IPS-15b (cell line): ENCODE results near the gene PPIP5K1.
"Not testable (repeated sequence)": the region's sequence is repeated elsewhere in the genome, so short reads cannot be mapped to it uniquely, and the experiment has no call there.

ENCODE experiments used
- H3K27me3 ChIP-seq: one replicate; pipeline ENCODE4 v1.6.1; 2013; ENCODE audit warnings: low read length; ENCODE audit not compliant: control insufficient read depth, insufficient read depth
- H3K36me3 ChIP-seq: one replicate; pipeline ENCODE4 v1.6.1; 2013; ENCODE audit warnings: low read length; ENCODE audit not compliant: control insufficient read depth, insufficient read depth
- H3K4me1 ChIP-seq: one replicate; pipeline ENCODE4 v1.6.1; 2013; ENCODE audit warnings: mild to moderate bottlenecking, low read length; ENCODE audit not compliant: control insufficient read depth, insufficient read depth
- H3K4me3 ChIP-seq: one replicate; pipeline ENCODE4 v1.5.1; 2013; ENCODE audit warnings: low read depth, low read length
- H3K9ac ChIP-seq: one replicate; pipeline ENCODE4 v1.6.1; 2013; ENCODE audit warnings: low read depth, mild to moderate bottlenecking, low read length
- H3K9me3 ChIP-seq: one replicate; pipeline ENCODE4 v1.6.1; 2013; ENCODE audit warnings: mild to moderate bottlenecking, low read length; ENCODE audit not compliant: control insufficient read depth, insufficient read depth

Gene PPIP5K1

DNA sequence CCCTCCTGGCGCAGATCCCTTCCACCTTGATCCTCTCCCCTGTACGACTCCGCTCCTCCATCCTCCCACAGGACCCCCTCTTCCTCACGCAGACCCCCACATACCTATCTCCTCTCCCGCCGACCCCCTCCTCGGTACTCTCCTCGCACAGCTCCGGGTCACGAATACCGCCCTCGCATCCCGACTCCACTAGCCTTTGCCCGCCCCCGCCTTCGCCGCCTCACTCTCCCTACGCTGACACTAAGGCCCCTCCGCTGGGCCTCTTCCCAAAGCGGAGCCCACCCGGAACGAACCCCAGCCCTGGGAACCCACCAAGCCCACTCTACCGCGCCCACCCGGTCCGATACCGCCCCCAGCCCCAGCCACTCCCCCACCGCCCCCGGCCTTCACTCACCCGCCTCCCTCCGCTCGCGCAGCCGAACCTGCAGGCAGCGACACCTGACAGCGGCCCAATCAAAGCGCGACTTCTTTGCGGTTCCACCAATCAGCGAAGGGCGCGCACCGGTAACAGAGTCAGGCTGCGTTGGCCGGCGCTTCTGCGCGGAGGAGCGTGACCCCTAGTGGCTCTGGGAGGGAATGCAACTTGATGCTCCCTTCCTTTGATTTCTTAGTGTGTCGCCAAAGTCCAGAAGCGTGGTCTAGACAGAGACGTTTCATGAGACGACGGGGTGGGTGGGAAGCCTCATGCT, at the start of gene PPIP5K1:
Gene PPIP5K1, minus strand, starts transcription at position 431 of the 689 bp plus-strand sequence. CDS start 5,704 bp downstream, outside the sequence.
- H3K27me3 ChIP-seq, H3K36me3 ChIP-seq: not testable (repeated sequence)

GRCh38 chr15:43638464-43639204, 48.6 kb upstream of the PPIP5K1 start:
- H3K36me3 ChIP-seq, H3K9ac ChIP-seq, H3K4me1 ChIP-seq, H3K9me3 ChIP-seq, H3K4me3 ChIP-seq, H3K27me3 ChIP-seq: not testable (repeated sequence)

More for the DNA sequence above, at the start of gene PPIP5K1:
- not testable (repeated sequence) for H3K4me1 ChIP-seq, H3K4me3 ChIP-seq, H3K9me3 ChIP-seq, H3K9ac ChIP-seq

- not testable (repeated sequence) for H3K4me3 ChIP-seq, H3K27me3 ChIP-seq, H3K9me3 ChIP-seq, H3K4me1 ChIP-seq, H3K9ac ChIP-seq, H3K36me3 ChIP-seq
Observed at GRCh38 chr15:43626937-43627336, 36.9 kb upstream of the PPIP5K1 start.

- H3K9ac ChIP-seq: no peak overlapping the region
- no peaks in the 10 kb centered on the region for H3K4me1 ChIP-seq
- H3K27me3 ChIP-seq: no peaks in the 10 kb centered on the region
- H3K36me3 ChIP-seq: no peaks in the 10 kb centered on the region
- no peaks in the 10 kb centered on the region for H3K9me3 ChIP-seq
- H3K4me3 ChIP-seq: no peak overlapping the region
Observed at GRCh38 chr15:43625106-43625505, 35.1 kb upstream of the PPIP5K1 start.

GRCh38 chr15:43622068-43622799, 32.2 kb upstream of the PPIP5K1 start:
- not testable (repeated sequence) for H3K9ac ChIP-seq, H3K9me3 ChIP-seq, H3K36me3 ChIP-seq

DNA sequence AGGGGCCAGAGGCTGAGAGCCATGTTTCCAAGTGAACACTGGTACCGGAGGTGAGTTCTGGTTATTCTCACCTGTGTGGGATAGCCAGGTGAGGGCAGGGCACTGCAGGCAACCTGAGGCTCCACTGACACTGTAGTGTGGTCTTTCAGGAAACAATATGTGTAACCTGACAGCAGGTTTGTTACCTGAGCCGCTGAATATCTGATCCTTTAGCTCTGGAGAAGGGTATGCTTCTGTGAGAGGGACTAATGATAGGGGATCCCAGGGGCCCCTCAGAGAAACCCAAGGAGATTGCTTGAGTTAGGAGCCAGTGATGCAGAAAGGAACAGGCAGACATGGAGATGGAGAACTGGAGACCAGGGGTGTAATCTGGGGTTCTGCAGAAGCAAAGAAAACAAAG, 28.7 kb upstream of the PPIP5K1 start, which contains the start of gene STRC:
Gene STRC, minus strand, starts transcription at position 101 of the 400 bp plus-strand sequence. Its CDS starts 78 bp downstream, at position 23.
- not testable (repeated sequence) for H3K9me3 ChIP-seq, H3K4me1 ChIP-seq, H3K36me3 ChIP-seq, H3K4me3 ChIP-seq, H3K9ac ChIP-seq, H3K27me3 ChIP-seq

More at GRCh38 chr15:43622068-43622799, 32.2 kb upstream of the PPIP5K1 start:
- not testable (repeated sequence) for H3K4me1 ChIP-seq, H3K4me3 ChIP-seq, H3K27me3 ChIP-seq

DNA sequence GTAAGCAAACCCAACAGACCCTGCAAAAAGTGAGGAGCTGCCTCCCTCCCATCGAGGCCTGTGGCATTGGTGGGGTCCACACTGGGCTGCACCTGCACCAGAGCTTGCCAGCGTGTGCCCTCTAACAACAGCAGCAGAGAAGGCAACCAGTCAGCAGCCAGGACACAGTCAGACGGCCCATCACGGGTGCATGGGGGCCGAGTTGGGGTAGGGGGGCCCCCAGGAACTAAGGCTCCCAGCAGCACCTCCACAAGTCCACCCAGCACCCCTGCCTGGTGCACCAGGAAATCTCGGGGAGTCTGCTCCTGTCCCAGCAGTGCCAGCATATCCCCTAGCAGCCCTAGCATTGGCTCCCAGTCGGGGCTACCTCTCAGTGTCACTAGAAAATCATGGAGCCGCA, 27.7 kb upstream of the PPIP5K1 start:
- H3K4me1 ChIP-seq, H3K27me3 ChIP-seq, H3K9me3 ChIP-seq, H3K36me3 ChIP-seq, H3K4me3 ChIP-seq, H3K9ac ChIP-seq: not testable (repeated sequence)

GRCh38 chr15:43602233-43602632, 12.2 kb upstream of the PPIP5K1 start:
- H3K9ac ChIP-seq, H3K27me3 ChIP-seq, H3K4me1 ChIP-seq, H3K36me3 ChIP-seq, H3K9me3 ChIP-seq, H3K4me3 ChIP-seq: not testable (repeated sequence)

DNA sequence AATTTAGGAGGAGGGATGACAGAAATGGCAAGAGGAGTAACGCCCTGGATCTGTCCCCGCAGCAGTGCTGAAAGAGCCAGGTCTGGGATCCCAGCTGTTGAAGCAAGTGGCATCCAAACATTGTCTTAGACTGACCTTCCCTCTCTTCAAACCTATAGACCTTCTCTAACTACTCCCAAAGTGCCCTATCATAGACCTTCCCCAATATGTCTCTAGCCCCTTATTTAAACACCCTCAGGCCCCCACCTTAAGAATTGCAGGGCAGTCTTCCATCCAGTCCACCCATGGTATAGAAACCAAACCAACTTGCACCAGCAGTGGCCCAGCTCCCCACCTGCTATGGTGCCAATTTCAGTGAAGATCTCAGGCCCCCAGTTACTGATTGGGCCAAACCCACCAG, 10.2 kb upstream of the PPIP5K1 start:
- not testable (repeated sequence) for H3K4me1 ChIP-seq, H3K36me3 ChIP-seq, H3K9me3 ChIP-seq, H3K9ac ChIP-seq, H3K4me3 ChIP-seq, H3K27me3 ChIP-seq

GRCh38 chr15:43599131-43599530, 9.1 kb upstream of the PPIP5K1 start:
- not testable (repeated sequence) for H3K9ac ChIP-seq, H3K4me3 ChIP-seq, H3K9me3 ChIP-seq, H3K4me1 ChIP-seq, H3K36me3 ChIP-seq, H3K27me3 ChIP-seq

DNA sequence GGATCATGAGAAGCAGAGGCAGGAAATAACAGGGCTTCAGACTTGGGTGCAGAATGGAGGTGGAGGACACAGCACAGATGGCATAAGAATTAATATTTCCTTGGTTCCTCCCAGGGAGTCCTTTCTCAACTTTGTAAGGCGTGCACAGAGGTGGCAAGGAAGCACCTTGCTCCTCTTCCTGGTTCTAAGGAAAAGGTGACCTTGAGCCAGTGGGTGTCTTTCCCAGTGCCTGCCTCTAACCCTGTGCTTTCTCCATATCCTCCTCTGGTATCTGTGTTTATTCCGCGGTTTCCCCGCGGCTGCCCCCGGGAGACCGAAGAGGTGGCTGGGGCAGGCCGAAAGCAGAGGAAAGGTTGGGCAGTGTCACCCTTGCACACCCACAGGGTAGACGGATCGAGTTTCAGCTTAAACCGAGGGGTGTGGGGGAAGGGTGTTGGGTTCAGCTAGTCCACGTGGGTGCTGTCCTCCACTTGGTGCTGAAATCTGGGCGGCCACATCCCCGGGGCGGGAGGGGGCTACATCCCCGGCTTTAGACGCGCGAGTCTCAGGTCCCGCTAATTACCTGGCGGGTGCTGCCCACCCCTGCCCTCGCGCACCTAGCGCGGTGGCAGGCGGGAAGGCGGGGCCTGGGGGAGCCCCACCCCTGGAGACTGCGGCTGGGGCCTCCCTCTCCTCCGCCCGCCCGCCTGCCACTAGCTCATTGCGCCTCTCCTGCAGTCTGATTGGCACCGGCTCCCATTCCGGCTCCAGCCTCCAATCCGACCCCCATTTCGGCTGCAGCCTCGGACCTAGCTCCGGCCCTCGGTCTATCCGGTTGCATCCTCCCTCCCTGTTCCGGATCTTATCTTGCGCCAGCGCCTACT, 3.6 kb upstream of the PPIP5K1 start, which contains the start of gene CKMT1B:
Gene CKMT1B, plus strand, starts transcription at position 700 of the 863 bp plus-strand sequence. CDS start 192 bp downstream, outside the sequence.
- not testable (repeated sequence) for H3K36me3 ChIP-seq, H3K4me1 ChIP-seq, H3K4me3 ChIP-seq, H3K27me3 ChIP-seq, H3K9me3 ChIP-seq, H3K9ac ChIP-seq
